ENCODE measurements around the gene LCA5. TPM values are rescaled to one million over a fixed set of nuclear protein-coding genes. Genes with fewer than 3 reads are reported as not detected.
"Not testable (repeated sequence)": the region's sequence is repeated elsewhere in the genome, so short reads cannot be mapped to it uniquely, and the experiment has no call there.

LCA5 gene
- total RNA-seq, 1 donor from 2014 or later, result 7.2 TPM

DNA sequence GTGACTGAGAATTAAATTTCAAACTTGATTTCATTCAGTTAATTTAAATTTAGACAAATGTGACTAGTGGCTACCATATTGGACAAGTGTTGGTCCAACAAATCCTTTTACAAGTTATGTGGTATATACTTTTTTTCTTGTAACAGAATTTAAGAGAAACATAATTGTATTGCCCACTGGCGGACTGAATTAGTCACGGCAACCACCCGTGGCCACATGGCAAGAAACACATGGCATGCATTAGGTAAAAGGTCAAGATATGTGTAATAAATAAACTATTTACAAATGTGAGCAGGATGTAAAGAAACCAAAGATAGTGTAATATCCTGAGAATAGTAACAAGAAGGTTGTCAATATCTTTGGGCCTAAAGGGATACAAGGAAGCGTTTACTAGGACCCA is 91.2 kb downstream of the LCA5 start:
- no peaks in the 10 kb centered on the region for H3K36me3 ChIP-seq
- H3K9me3 ChIP-seq, result no peaks in the 10 kb centered on the region
- no peaks in the 10 kb centered on the region for H3K27me3 ChIP-seq
- no peaks in the 10 kb centered on the region for H3K4me1 ChIP-seq
- intact Hi-C loops (cut with DNase I), result no loop called here
- H3K27ac ChIP-seq, result no peak overlapping the region
- H3K4me3 ChIP-seq, result no peak overlapping the region
- TF ChIP-seq, protein P1, sequence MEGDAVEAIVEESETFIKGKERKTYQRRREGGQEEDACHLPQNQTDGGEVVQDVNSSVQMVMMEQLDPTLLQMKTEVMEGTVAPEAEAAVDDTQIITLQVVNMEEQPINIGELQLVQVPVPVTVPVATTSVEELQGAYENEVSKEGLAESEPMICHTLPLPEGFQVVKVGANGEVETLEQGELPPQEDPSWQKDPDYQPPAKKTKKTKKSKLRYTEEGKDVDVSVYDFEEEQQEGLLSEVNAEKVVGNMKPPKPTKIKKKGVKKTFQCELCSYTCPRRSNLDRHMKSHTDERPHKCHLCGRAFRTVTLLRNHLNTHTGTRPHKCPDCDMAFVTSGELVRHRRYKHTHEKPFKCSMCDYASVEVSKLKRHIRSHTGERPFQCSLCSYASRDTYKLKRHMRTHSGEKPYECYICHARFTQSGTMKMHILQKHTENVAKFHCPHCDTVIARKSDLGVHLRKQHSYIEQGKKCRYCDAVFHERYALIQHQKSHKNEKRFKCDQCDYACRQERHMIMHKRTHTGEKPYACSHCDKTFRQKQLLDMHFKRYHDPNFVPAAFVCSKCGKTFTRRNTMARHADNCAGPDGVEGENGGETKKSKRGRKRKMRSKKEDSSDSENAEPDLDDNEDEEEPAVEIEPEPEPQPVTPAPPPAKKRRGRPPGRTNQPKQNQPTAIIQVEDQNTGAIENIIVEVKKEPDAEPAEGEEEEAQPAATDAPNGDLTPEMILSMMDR (IDR thresholded peaks at IDR 0.05), result no peak
- no peak for DNase-seq (ENCODE audit: low spot score in 2 of 2)

DNA sequence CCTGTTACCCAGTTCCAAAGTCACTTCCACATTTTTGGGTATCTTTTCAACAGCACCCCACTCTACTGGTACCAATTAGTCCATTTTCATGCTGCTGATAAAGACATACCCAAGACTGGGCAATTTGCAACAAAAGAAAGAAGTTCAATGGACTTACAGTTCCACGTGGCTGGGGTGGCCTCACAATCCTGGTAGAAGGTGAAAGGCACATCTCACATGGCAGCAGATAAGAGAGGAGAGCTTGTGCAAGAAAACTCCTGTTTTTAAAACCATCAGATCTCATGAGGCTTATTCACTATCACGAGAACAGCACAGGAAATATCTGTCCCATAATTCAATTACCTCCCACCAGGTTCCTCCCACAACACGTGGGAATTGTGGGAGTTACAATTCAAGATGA is 93.4 kb downstream of the LCA5 start:
- H3K27ac ChIP-seq; DNase-seq (ENCODE audit: low spot score in 2 of 2); H3K9me3 ChIP-seq; H3K4me3 ChIP-seq; H3K4me1 ChIP-seq; H3K27me3 ChIP-seq; H3K36me3 ChIP-seq; intact Hi-C loops (cut with DNase I): not testable (repeated sequence)

DNA sequence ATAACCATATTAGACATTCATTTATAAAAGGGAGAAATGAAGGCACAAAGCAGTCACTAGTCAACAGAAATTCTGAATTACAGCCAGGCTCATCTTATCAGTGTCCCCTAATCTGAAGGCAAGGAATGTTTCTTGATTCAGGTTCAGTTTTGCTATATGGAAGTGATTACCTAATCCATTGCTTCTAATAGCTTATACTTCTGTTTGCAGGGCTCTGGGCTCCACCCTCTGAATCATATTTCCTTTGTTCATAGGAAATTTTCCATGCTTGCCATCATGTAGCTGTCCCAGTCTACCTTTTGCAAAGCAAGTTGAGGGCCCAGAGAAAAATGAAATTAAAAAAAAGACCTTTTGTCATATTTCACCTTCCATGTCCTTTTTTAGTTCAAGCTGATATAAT is 96.0 kb downstream of the LCA5 start:
- H3K9me3 ChIP-seq, result no peaks in the 10 kb centered on the region
- intact Hi-C loops (cut with DNase I), result no loop called here
- TF ChIP-seq, protein P1 (IDR thresholded peaks at IDR 0.05), result no peak
- H3K27ac ChIP-seq, result no peak overlapping the region
- H3K4me3 ChIP-seq, result no peak overlapping the region
- no peak for DNase-seq (ENCODE audit: low spot score in 2 of 2)
- H3K36me3 ChIP-seq, result no peaks in the 10 kb centered on the region
- H3K27me3 ChIP-seq, result no peaks in the 10 kb centered on the region
- H3K4me1 ChIP-seq, result no peaks in the 10 kb centered on the region

DNA sequence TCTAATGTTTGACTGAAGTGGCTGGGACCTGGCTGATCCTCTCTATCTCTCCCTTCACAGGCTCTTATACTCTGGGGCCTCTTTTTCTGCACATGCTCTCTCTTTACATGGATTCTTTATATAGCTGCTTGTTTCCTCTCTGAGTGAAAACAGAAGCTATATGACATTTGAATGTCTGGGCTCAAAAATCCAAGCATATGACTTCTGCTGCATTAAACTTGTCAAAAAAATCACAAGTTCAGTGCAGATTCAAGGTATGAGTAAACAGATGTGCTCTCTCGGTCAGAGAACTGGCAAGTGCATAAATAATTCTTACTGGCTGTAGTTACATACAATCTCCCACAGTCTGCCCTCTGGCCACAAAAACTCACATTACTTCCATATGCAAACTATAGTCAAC is 96.6 kb downstream of the LCA5 start:
- TF ChIP-seq, protein P1 (IDR thresholded peaks at IDR 0.05), result no peak
- Histone ChIP-seq H3K4me1 (no peaks in the 10 kb centered on the region), H3K27me3 (no peaks in the 10 kb centered on the region), H3K9me3 (no peaks in the 10 kb centered on the region), H3K4me3 (no peak overlapping the region), H3K36me3 (no peaks in the 10 kb centered on the region), H3K27ac (no peak overlapping the region)
- intact Hi-C loops (cut with DNase I), result no loop called here
- no peak for DNase-seq (ENCODE audit: low spot score in 2 of 2)

DNA sequence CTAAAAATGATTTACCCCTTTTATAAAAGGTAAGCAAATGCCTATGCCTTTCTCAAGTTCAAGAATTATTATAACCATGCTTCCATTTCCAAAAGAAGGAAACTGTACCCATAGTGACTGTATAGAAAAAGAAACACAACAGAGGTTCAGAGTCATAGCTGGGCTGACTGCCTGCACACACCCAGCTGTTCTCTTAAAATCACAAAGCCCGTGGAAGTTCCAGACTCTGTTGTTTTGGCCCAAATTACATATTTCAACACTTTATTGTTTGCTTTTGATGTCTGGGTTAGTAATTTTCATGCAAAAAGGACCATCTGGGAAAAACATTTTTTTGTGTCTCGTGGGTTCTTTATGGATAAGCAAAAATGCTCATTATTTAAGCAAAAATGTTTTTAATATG is 99.2 kb downstream of the LCA5 start:
- no peak for DNase-seq (ENCODE audit: low spot score in 2 of 2)
- H3K4me1 ChIP-seq, result no peaks in the 10 kb centered on the region
- intact Hi-C loops (cut with DNase I), result no loop called here
- no peaks in the 10 kb centered on the region for H3K27me3 ChIP-seq
- H3K36me3 ChIP-seq, result no peaks in the 10 kb centered on the region
- TF ChIP-seq, protein P1 (IDR thresholded peaks at IDR 0.05), result no peak
- H3K27ac ChIP-seq, result no peak overlapping the region
- no peak overlapping the region for H3K4me3 ChIP-seq
- H3K9me3 ChIP-seq, result no peaks in the 10 kb centered on the region

DNA sequence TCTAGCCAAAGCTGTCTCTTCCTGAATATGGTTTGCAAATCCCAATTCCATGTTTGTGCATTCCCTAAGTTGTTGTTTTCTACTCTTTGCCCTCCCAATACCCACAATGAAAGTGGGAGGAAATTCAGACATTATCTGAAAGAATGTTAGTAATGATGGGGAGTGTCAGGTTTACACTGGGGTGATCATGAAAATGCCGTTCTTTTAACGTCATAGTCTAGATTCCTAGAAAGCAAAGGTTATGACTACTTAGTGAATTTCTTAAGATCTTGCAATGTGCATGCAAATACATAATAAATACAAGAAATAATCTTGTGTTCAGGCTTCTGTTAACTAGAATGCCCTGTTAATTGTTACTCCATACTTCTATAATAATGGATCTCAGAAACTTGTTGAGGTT is 101.0 kb downstream of the LCA5 start:
- TF ChIP-seq, protein P1 (IDR thresholded peaks at IDR 0.05), result no peak
- intact Hi-C loops (cut with DNase I), result no loop called here
- Histone ChIP-seq H3K36me3 (no peaks in the 10 kb centered on the region), H3K4me3 (no peak overlapping the region), H3K4me1 (no peaks in the 10 kb centered on the region), H3K9me3 (no peaks in the 10 kb centered on the region), H3K27me3 (no peaks in the 10 kb centered on the region), H3K27ac (no peak overlapping the region)
- no peak for DNase-seq (ENCODE audit: low spot score in 2 of 2)
